Upper lobe of left lung (tissue), 6 donors: Measurements from ENCODE around the gene MLX. TPM values are rescaled to one million over a fixed set of nuclear protein-coding genes. Genes with fewer than 3 reads are reported as not detected.

Experiments used
- ATAC-seq, 2 donors: fragments of 200-7000 bp; cut with Tn5 transposase; one replicate each; pipeline ENCODE4 v1.9.1; 2022; ENCODE audit warnings: mild to moderate bottlenecking in 2 of 2, moderate library complexity in 2 of 2; ENCODE audit not compliant: low FRiP score in 2 of 2
- DNase-seq, 2 donors: peaks; one replicate each; pipeline ENCODE4 v3.0.0-alpha.2; 2019 to 2020
- H3K27ac ChIP-seq, 4 donors: fragments of 200-600 bp; sonication (generic); one replicate each; pipeline ENCODE4 v1.5.1; 2016 to 2019
- H3K27me3 ChIP-seq, 4 donors: fragments of 200-600 bp; sonication (generic); one replicate each; pipeline ENCODE4 v1.5.1; 2017 to 2019
- H3K36me3 ChIP-seq, 4 donors: fragments of 200-600 bp; sonication (generic); one replicate each; pipeline ENCODE4 v1.5.1; 2016 to 2019
- H3K4me1 ChIP-seq, 4 donors: fragments of 200-600 bp; sonication (generic); one replicate each; pipeline ENCODE4 v1.5.1; 2018 to 2019
- H3K4me3 ChIP-seq, 4 donors: fragments of 200-600 bp; sonication (generic); one replicate each; pipeline ENCODE4 v1.5.1; 2017 to 2019; ENCODE audit warnings: mild to moderate bottlenecking in 2 of 4, moderate library complexity in 1 of 4
- H3K9me3 ChIP-seq, 4 donors: fragments of 200-600 bp; sonication (generic); one replicate each; pipeline ENCODE4 v1.5.1; 2018 to 2019
- EP300 ChIP-seq, 4 donors: sonication (generic); formaldehyde crosslinking; IDR thresholded peaks; one replicate each; pipeline ENCODE4 v1.5.1; 2017; ENCODE audit warnings: antibody characterized with exemption in 4 of 4, control low read depth in 2 of 4
- POLR2A ChIP-seq, 4 donors: fragments of 450-650 bp; IDR thresholded peaks; one replicate each; pipeline ENCODE4 v1.5.1; 2016 to 2017; ENCODE audit warnings: antibody characterized with exemption in 4 of 4, mild to moderate bottlenecking in 2 of 4
- POLR2AphosphoS5 ChIP-seq, 2 donors: sonication (generic); formaldehyde crosslinking; IDR thresholded peaks; one replicate each; pipeline ENCODE4 v1.5.1; 2017; ENCODE audit warnings: antibody characterized with exemption in 2 of 2
- WGBS, 2 donors: methylation state at CpG; one replicate each; pipeline ENCODE4 v1.1.5; 2017 to 2018; 5-methylcytosine and 5-hydroxymethylcytosine counted together
- total RNA-seq, 6 donors: library from RNA; depleted of rRNA in 4 of 6; stranded (reverse); fragments of >200 nt in 4 of 6; gene quantifications; one replicate each; pipeline versions ENCODE4 v1.1.0 to v1.2.1, GENCODE V29; 2016 to 2021
- TF ChIP-seq, protein P1 (sequence below), 6 experiments: fragments of 450-650 bp in 4 of 6; fragments of 200-600 bp in 2 of 6; sonication (generic) in 2 of 6; IDR thresholded peaks; one replicate each; pipeline ENCODE4 v1.5.1; 2016 to 2019; ENCODE audit warnings: antibody characterized with exemption in 6 of 6
- donor health status: DM: no; HTN: no; CAD: no; lungs with moderate emphysema.
- donor health status: DM: no; HTN: yes; CAD: no; lungs with severe emphysema.

The MLX gene
- total RNA-seq, 6 donors from 2014 or later, result 61.8 to 104 (median 83.5) TPM

DNA sequence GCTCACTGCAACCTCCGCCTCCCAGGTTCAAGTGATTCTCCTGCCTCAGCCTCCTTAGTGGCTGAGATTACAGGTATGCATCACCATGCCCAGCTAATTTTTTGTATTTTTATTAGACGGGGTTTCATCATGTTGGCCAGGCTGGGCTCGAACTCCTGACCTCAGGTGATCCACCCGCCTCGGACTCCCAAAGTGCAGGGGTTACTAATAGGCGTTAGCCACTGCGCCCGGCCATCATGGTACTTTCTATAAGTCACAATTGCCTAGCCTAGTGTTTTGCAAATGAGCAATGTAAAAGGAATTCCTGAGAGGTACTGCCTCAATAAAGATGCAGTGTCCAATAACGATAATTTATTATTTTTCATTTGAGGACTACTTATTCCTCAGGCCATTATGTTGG, 24.5 kb downstream of the MLX start:
- H3K27me3 ChIP-seq, result no peaks in the 10 kb centered on the region
- ATAC-seq (no peak), DNase-seq (no peak)
- 92 to 97% methylated on average over 9 of the region's 9 CpGs for WGBS, 2 donors
- no peak overlapping the region for H3K4me3 ChIP-seq
- H3K9me3 ChIP-seq, result no peaks in the 10 kb centered on the region
- peaks cover 18 to 80% (median 49%) of the 10 kb centered on the region in 4 donors for H3K36me3 ChIP-seq
- no peaks in the 10 kb centered on the region for H3K4me1 ChIP-seq
- TF ChIP-seq, protein P1, sequence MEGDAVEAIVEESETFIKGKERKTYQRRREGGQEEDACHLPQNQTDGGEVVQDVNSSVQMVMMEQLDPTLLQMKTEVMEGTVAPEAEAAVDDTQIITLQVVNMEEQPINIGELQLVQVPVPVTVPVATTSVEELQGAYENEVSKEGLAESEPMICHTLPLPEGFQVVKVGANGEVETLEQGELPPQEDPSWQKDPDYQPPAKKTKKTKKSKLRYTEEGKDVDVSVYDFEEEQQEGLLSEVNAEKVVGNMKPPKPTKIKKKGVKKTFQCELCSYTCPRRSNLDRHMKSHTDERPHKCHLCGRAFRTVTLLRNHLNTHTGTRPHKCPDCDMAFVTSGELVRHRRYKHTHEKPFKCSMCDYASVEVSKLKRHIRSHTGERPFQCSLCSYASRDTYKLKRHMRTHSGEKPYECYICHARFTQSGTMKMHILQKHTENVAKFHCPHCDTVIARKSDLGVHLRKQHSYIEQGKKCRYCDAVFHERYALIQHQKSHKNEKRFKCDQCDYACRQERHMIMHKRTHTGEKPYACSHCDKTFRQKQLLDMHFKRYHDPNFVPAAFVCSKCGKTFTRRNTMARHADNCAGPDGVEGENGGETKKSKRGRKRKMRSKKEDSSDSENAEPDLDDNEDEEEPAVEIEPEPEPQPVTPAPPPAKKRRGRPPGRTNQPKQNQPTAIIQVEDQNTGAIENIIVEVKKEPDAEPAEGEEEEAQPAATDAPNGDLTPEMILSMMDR (IDR thresholded peaks at IDR 0.05), result no peak
- no peak for TF ChIP-seq EP300 (IDR thresholded peaks at IDR 0.05)
- TF ChIP-seq POLR2AphosphoS5 (IDR thresholded peaks at IDR 0.05), result no peak
- TF ChIP-seq POLR2A (IDR thresholded peaks at IDR 0.05), result no peak
- H3K27ac ChIP-seq, result no peak overlapping the region

DNA sequence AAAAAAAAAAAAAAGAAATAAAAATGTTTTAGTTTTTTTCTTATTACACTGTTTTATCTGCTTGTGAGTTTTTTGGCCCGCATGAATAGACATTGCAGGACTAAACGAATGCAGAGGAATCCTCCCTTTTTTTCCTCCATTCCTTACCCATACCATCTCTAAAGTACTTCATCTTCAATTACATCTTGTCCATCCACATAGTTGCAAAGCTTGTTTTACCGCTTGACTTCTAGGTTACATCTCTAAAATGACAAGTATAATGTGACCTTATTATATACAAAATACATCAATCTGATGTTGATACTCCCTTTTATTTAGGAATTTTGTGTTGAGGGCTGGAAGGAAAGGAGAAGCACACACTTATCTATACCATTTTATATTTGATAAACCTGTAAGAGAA, 29.5 kb downstream of the MLX start:
- no peaks in the 10 kb centered on the region for H3K9me3 ChIP-seq
- H3K27me3 ChIP-seq, result no peaks in the 10 kb centered on the region
- ATAC-seq, result no peak
- TF ChIP-seq, protein P1 (IDR thresholded peaks at IDR 0.05), result no peak
- no peak for TF ChIP-seq POLR2A (IDR thresholded peaks at IDR 0.05)
- no peak for TF ChIP-seq EP300 (IDR thresholded peaks at IDR 0.05)
- TF ChIP-seq POLR2AphosphoS5 (IDR thresholded peaks at IDR 0.05), result no peak
- WGBS, 2 donors, result 81 to 88% methylated on average over 3 of the region's 3 CpGs
- H3K36me3 ChIP-seq, result peaks cover 0 to 38% (median 11%) of the 10 kb centered on the region in 4 donors
- no peak overlapping the region for H3K27ac ChIP-seq
- H3K4me1 ChIP-seq, result peaks cover 10 to 13% (median 12%) of the 10 kb centered on the region in 4 donors
- H3K4me3 ChIP-seq, result no peak overlapping the region
- no peak for DNase-seq

DNA sequence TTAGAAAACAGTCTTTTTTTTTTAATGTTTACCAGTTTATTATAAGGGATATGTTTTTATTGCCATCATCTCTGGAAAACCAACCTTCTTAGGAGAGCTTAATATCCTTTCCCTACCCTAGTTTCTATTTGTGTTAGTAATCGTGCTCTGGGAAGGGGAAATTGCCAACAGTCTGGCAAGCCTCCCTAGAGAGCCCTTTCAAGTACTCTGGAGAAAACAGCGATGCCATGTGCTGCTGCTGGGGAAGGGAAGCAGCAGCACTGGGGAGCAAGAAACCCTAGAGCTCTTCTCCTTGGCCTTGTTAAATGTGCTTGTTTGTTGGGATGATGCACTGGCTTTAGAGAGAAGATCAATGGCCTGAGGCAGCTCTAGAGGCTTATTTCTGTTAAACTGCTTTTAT, 32.0 kb downstream of the MLX start:
- no peak for ATAC-seq
- Histone ChIP-seq H3K4me1 (peaks cover 10 to 13% (median 12%) of the 10 kb centered on the region in 4 donors), H3K9me3 (no peaks in the 10 kb centered on the region), H3K27ac (peak overlapping the region in 2 of 4 donors; percentile 23 to 34), H3K4me3 (no peak overlapping the region), H3K27me3 (no peaks in the 10 kb centered on the region), H3K36me3 (peaks cover 0 to 20% (median 5%) of the 10 kb centered on the region in 4 donors)
- 18 to 19% methylated on average over 1 to 2 of the region's 2 CpGs for WGBS, 2 donors
- peak in 1 of 2 donors; percentile 59 for DNase-seq
- TF ChIP-seq POLR2AphosphoS5 (IDR thresholded peaks at IDR 0.05) (no peak), EP300 (IDR thresholded peaks at IDR 0.05) (no peak), POLR2A (IDR thresholded peaks at IDR 0.05) (no peak)
- TF ChIP-seq, protein P1 (IDR thresholded peaks at IDR 0.05), result no peak

DNA sequence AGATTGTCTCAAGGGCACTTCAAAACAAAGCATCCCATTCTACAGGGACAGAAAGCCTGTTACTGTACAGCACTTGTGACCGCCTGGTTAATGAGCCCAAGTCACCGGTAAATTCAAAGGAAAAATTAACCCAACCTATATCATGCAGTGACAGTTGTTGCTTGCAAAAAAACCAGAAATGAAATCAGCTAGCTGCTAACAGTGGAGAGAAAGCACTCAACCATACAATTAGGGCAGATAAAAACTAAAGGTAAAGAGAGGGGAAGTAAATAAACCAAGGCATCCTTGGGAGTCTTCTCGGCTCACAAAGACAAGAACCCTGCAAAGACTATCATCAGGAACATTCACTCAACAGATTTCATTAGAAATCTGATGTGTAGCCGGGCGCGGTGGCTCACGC, 36.4 kb downstream of the MLX start:
- H3K36me3 ChIP-seq, result peaks cover 0 to 4% (median 0%) of the 10 kb centered on the region in 4 donors
- no peaks in the 10 kb centered on the region for H3K27me3 ChIP-seq
- DNase-seq, result no peak
- H3K27ac ChIP-seq, result no peak overlapping the region
- peaks cover 40 to 50% (median 46%) of the 10 kb centered on the region in 4 donors for H3K4me1 ChIP-seq
- H3K9me3 ChIP-seq, result no peaks in the 10 kb centered on the region
- 88 to 91% methylated on average over 7 of the region's 7 CpGs for WGBS, 2 donors
- no peak for ATAC-seq
- TF ChIP-seq EP300 (IDR thresholded peaks at IDR 0.05), result no peak
- TF ChIP-seq POLR2A (IDR thresholded peaks at IDR 0.05), result no peak
- TF ChIP-seq, protein P1 (IDR thresholded peaks at IDR 0.05), result no peak
- TF ChIP-seq POLR2AphosphoS5 (IDR thresholded peaks at IDR 0.05), result no peak
- no peak overlapping the region for H3K4me3 ChIP-seq

DNA sequence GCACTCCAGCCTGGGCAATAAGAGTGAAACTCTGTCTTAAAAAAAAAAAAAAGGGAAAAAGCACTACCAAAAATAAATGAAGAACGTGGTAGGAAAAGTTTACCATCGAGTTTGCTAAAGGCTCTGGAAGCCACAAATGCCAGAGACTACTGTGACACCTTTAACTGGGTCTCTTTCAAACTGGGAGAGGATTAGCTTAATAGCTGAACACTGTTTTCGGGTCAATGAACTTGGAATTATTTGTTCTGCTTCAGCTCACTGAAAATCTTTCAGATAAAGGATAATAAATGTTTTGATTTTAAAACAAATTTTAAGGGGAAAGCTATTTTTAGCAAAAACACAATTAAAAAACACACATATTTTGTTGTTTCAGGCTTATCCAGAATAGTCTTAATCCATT, 40.9 kb downstream of the MLX start:
- DNase-seq (no peak), ATAC-seq (no peak)
- H3K9me3 ChIP-seq, result no peaks in the 10 kb centered on the region
- peak overlapping the region in 2 of 4 donors; percentile 94 to 95 for H3K27ac ChIP-seq
- H3K4me3 ChIP-seq, result peak overlapping the region in 3 of 4 donors; percentile 60 to 95 (median 94)
- H3K27me3 ChIP-seq, result no peaks in the 10 kb centered on the region
- peaks cover 41 to 49% (median 45%) of the 10 kb centered on the region in 4 donors for H3K4me1 ChIP-seq
- H3K36me3 ChIP-seq, result peaks cover 2 to 12% (median 9%) of the 10 kb centered on the region in 4 donors
- TF ChIP-seq EP300 (IDR thresholded peaks at IDR 0.05) (no peak), POLR2A (IDR thresholded peaks at IDR 0.05) (no peak), POLR2AphosphoS5 (IDR thresholded peaks at IDR 0.05) (no peak)
- TF ChIP-seq, protein P1 (IDR thresholded peaks at IDR 0.05), result no peak
- 53 to 56% methylated on average over 3 of the region's 3 CpGs for WGBS, 2 donors
